Measurements from ENCODE around the gene PCDHGC5.

The PCDHGC5 gene

GRCh38 chr5:141512911-141513626 lies 24.2 kb downstream of the PCDHGC5 start:
- DNase-seq (ENCODE audit: low spot score): no peak

DNA sequence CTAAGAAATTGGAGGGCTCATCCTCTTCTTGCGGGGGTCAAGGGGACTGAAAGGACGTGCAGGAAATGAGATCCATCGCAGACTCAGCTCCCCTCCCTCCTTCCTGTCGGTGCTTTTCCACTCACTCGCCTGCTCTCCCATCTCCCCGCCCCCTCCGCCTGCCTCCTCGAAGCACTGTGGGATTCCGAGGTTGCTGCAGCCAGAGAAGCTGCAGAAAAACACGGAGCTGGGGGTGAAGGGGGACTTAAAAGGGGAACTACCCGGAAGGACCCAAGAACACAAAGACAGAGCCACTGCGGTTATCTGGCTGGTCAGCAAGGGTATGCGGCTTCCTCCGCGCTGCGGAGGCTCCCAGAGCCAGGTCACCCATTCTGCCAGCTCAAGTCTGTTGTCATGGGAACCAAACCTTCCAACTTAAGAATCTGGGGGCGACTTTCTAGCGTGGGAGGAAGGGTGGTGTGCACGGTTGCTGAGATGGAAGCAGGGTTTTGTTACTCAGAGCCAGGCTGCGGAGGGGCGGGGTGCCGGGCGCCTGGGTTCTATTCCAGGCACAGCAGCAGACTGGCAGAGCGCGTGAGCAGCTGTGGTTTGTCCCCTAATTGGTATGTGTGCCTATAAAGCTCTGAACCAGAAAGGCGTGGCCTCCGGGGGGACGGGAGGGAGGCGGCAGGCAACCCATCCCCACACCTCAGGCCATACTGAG lies 24.9 kb downstream of the PCDHGC5 start:
- DNase-seq (ENCODE audit: low spot score): peak; percentile 67

GRCh38 chr5:141514330-141515133 lies 25.7 kb downstream of the PCDHGC5 start:
- peak; percentile 49 for DNase-seq (ENCODE audit: low spot score)

DNA sequence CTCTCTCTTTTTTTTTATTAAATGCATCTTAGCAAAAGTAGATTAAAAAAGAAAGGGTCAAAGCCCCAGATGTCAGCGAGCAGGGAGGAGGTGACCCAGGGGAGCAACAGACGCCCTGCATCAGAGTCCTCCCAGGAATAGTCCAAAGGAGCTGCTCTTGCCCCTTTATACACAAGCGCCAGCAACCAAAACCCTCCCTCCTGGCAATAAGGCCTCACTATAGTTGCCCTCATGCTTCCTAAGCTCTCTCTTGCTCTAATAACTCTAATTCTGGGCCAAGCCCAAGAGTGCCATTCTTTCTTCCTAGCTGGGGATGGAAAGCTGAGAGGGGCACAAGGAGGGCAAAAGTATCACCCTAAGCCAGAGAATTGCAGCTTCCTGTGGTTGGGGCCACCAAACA lies 26.3 kb downstream of the PCDHGC5 start:
- DNase-seq (ENCODE audit: low spot score): no peak

GRCh38 chr5:141515946-141516671 lies 27.2 kb downstream of the PCDHGC5 start:
- DNase-seq (ENCODE audit: low spot score): no peak

- DNase-seq (ENCODE audit: low spot score): no peak
Observed at GRCh38 chr5:141516672-141517025, 27.8 kb downstream of the PCDHGC5 start.

GRCh38 chr5:141517312-141517711 lies 28.4 kb downstream of the PCDHGC5 start:
- DNase-seq (ENCODE audit: low spot score): no peak

DNA sequence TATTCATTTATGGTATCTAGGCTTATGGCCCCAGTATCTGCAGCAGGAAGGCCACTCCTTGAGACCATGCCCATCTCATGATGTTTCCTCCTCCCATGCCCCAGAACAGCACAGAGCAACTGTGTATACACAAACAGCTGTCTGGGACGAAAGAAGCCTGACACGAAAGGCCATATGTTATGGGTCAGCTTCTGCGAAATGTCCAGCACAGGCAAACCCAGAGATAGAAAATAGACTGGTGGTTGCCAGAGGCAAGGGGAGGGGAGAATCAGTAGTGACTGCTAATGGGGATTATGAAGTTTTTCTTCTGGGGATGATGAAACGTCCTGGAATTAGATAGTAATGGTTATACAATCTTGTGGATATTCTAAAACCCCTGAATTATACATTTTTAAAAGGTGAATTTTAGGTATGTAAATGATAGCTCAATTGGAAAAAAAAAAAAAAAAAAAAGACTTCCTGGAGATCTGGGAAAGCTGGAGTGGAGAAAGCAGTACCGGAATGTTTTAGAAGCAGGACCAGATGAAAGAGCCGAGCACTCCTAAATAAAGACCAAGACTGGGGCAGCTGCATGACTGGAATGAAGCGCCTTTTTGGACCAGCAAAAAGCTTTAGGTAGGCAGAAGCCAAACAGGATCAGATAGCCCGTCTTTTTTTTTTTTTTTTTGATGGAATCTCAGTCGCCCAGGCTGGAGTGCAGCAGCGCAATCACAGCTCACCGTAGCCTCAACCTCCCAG lies 29.2 kb downstream of the PCDHGC5 start:
- no peak for DNase-seq (ENCODE audit: low spot score)

- DNase-seq (ENCODE audit: low spot score): no peak
Observed at GRCh38 chr5:141518618-141519015, 29.7 kb downstream of the PCDHGC5 start.

DNA sequence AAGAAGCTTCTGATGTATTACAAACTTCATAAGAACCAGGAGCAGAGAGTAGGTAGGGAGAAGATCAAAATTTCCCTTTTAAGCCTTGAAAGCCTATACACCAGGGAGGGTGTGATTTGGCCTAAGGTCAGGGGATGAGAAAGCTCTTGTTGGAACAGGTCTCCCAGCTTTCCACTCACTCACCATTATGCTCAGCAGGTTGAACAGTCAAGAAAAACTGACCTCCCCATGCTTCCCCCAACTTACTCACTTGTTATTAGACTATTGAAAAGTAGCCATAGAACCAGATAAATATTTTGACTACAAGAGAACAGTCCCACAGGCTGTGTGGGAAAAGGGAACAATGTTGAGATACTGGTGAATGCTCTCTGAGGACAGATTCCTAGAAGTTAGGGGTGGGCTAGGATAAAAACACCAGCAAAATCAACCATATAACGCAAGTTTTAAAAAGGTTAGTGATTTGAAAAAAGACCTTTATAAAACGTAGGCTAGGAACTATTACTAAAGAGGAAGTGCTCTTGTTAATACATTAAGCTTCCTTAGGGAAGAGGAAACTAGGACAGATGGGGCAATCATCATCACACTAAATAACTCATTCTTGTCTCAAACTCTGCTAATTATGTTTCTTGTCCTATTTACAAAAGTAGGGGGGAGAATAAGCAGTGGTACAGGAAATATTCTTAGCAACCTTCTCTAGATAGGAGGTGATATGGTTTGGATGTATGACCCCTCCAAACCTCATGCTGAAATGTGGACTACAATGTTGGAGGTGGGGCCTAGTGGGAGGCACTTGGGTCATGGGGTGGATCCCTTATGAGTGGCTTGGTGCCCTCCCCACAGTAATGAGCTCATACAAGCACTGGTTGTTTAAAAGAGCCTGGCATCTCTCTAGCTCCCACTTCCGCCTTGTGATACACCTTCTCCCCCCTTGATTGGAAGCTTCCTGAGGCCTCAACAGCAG lies 31.0 kb downstream of the PCDHGC5 start:
- DNase-seq (ENCODE audit: low spot score): no peak

- peak; percentile 90 for DNase-seq (ENCODE audit: low spot score)
Observed at GRCh38 chr5:141521244-141521781, 32.4 kb downstream of the PCDHGC5 start.

DNA sequence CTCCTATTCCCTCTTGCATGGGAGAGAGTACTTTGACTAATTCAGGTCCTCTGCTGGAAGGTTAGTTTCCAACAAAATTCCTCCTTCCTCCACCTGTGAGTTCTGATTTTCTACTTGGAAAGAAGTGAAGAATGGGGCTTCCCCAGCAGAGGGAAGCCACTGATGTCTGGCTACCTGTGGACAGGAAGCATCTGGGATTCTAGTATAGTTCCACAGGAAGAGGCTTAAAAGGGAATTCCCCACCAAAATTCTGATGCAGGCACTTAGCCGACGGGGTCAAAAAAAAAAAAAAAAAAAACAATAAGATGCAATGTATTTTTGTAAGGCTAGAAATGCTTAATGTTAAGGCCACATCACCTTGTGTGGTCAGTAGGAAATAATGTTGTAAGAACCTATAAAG lies 33.4 kb downstream of the PCDHGC5 start:
- no peak for DNase-seq (ENCODE audit: low spot score)

DNA sequence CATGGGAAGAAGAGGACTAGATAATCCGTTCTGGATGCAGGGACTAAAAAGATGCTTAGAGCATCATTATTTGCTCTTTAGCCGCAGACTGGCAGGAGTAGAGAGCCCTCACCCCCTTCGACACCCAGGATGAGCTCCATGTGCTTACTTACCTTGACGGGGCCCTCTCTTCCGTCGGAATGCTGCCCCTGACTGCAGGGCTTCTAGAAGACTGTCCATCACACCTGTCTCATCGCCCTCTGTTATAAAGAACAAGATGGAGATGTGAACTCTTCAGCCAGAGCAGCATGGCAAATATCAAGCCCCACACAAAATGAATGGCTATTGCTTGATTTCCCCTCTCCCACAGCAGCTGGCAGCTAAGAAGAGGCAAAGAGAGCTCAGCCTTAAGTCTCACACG lies 35.1 kb downstream of the PCDHGC5 start:
- no peak for DNase-seq (ENCODE audit: low spot score)

GRCh38 chr5:141524604-141525597 lies 36.0 kb downstream of the PCDHGC5 start:
- DNase-seq (ENCODE audit: low spot score): peak; percentile 92

GRCh38 chr5:141525653-141526052 lies 36.8 kb downstream of the PCDHGC5 start:
- no peak for DNase-seq (ENCODE audit: low spot score)

DNA sequence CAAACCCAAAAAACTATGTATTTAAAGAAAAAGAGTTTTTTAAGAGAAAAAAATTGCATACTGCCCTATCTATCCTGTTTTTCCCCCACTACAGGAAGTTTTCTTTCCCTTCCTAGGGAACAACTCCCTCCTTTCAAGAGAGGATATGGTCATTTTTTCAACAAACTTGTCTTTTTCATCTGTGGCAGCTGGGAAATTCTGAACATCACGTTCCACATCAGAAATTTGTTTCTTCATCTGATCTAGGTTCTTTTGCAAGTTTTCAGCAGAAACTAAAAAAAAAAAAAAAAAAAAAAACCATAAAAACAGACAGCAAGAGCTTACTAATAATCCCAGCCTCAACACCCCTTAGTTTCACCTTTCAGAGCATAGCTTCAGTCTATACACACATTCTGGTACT lies 38.5 kb downstream of the PCDHGC5 start:
- no peak for DNase-seq (ENCODE audit: low spot score)

DNA sequence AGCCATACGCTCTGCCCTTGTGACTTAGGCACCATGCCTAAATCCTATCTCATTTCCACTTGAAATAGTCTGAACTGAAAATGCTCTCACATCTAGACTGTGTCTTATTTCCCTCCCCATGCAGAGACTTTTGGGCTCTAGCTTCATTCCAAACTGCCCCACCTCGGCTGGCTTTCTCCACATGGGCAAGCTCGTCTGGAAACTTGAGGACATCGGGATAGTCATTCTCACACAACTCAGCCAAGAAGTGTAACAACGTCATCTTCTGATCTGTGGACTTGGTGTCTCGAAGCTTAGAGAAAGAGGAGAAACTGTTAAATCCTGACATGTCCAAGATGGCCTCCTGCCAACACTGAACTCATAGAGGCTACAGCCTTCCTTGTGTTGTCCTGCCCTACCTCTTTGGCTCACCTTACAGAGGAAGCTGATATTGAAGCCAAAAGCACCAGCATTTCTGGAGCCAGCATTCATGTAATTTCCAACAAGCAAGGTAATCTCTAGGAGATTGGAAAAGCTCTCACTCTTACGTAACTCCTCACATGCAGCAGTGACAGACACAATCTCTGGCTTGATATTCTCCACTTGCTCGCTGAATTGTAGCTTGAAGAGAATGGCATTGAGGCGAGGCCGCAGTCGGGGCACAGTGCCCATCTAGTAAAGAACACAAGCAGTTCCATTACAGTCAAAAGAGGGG lies 39.6 kb downstream of the PCDHGC5 start:
- DNase-seq (ENCODE audit: low spot score): no peak

DNA sequence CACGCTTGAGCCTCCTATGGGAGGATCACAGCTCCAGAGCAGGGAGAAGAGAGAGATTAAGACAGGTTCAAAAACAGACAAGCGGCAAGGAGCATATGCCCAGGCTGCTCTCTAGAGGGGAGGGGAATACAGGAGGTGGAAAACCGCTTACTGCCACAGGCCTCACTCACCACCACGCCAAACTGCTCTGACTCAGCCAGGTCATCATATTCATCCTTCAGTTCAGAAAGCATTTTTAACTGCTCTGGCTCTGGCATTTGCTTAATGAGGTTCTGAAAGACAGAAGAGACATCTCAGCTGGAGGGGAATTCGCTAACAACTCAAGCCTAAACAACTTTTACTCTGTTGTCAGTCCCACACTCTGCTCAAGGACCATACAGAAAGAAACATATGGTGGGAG lies 40.1 kb downstream of the PCDHGC5 start:
- DNase-seq (ENCODE audit: low spot score): peak; percentile 47
